Fibroblast of skin of left quadriceps (primary cell): ENCODE measurements around the gene ZBTB1.
"Not testable (repeated sequence)": the region's sequence is repeated elsewhere in the genome, so short reads cannot be mapped to it uniquely, and the experiment has no call there.

Experiments
- DNase-seq, 2 experiments: peaks; one replicate each; pipeline ENCODE4 v3.0.0-alpha.2; 2013; ENCODE audit warnings: low read depth in 2 of 2

The ZBTB1 gene

DNA sequence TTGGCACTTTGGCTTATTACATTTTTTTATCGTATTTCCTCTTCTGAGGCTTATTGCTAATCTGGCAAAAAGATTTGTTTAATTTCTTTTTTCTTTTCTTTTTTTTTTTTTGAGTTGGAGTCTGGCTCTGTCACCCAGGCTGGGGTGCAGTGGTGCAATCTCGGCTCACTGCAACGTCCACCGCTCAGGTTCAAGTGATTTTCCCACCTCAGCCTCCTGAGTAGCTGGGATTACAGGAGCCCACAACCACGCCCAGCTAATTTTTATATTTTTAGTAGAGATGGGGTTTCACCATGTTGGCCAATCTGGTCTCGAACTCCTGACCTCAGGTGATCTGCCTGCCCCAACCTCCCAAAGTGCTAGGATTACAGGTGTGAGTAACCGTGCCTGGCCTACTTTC lies 65.1 kb downstream of the ZBTB1 start:
- not testable (repeated sequence) for DNase-seq

DNA sequence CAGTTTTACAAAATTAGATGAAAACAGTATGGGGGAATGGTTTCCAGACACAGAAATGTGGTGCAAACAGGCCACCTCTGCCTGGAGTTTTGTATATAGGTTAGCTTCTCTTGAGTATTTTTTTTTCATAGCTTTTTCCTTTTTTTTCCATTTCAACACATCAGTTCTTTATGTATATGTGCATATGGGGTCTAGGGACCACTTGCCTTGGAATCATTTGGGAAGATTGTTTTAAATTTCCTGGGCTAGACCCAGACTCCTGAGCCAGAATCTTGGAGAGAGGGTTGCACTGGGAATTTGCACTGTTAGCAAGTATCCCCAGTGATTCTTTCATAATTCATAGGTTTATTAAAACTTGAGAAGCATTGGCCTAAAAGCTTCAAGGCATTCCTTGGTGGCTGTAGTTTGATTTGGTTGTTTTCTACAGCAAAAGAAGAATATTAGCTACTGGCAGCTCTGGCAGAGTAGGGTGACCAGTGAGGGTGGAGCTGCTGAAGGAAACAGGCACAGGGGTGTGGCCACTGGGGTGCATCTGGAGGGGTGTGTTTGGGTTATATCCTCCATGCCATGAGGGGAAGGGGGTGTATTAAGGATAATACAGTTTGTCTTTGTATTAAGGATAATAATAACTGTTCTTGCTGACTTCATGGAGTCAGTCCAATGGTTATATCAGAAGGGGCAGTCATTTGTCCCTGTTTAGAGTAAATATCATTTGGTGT lies 68.0 kb downstream of the ZBTB1 start:
- DNase-seq: no peak

DNA sequence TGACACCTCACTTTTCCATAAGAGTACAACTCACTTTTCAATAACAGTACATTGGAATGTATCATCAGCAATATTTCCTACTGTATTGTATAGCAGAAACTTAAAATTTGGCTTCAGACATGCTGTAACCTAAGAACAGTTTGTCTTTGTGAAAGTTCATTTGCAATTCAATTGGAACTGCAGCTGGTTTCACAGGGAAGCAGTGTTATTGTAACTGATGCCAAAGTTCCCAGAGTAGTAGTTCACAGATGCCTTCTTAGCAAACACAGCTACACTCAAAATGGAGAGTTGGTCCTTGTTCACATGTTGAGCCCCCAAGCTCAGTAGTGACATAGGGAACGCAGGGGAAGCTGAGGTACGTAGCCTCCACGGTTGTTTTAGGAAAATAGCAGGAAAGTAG lies 68.5 kb downstream of the ZBTB1 start:
- no peak for DNase-seq
